Activated CD4-positive, CD25-positive, alpha-beta regulatory T cell treated with anti-CD3 and anti-CD28 coated beads, Interleukin-2, amount 50 U/mL, for 16 hours (primary cell): Measurements from ENCODE around the gene OLIG3.

Experiments
- DNase-seq: peaks from one replicate; pipeline ENCODE4 v3.0.0-alpha.2; 2020; ENCODE audit warnings: low read depth, low spot score

OLIG3 gene

GRCh38 chr6:137496368-137496767 is 2.2 kb upstream of the OLIG3 start:
- DNase-seq, result no peak

- DNase-seq, result no peak
Measured at GRCh38 chr6:137495703-137496336, 1.6 kb upstream of the OLIG3 start.

GRCh38 chr6:137494988-137495702 is 951 bp upstream of the OLIG3 start:
- DNase-seq, result no peak

- DNase-seq, result no peak
Measured at GRCh38 chr6:137493218-137494038, 766 bp downstream of the OLIG3 start.

- no peak for DNase-seq
Measured at GRCh38 chr6:137492289-137493217, 1.6 kb downstream of the OLIG3 start.

- DNase-seq, result no peak
Measured at GRCh38 chr6:137491478-137491877, 2.7 kb downstream of the OLIG3 start.

GRCh38 chr6:137490961-137491360 is 3.2 kb downstream of the OLIG3 start:
- no peak for DNase-seq

- no peak for DNase-seq
Measured at GRCh38 chr6:137490006-137490905, 3.9 kb downstream of the OLIG3 start.

- DNase-seq, result no peak
Measured at GRCh38 chr6:137489046-137490005, 4.9 kb downstream of the OLIG3 start.

GRCh38 chr6:137488150-137489045 is 5.8 kb downstream of the OLIG3 start:
- DNase-seq, result no peak

- DNase-seq, result no peak
Measured at GRCh38 chr6:137487869-137488149, 6.4 kb downstream of the OLIG3 start.

GRCh38 chr6:137487181-137487868 is 6.9 kb downstream of the OLIG3 start:
- DNase-seq, result no peak

GRCh38 chr6:137486416-137486815 is 7.8 kb downstream of the OLIG3 start:
- no peak for DNase-seq

- DNase-seq, result no peak
Measured at GRCh38 chr6:137480431-137480830, 13.8 kb downstream of the OLIG3 start.

- DNase-seq, result no peak
Measured at GRCh38 chr6:137475103-137475502, 19.1 kb downstream of the OLIG3 start.

GRCh38 chr6:137473598-137473997 is 20.6 kb downstream of the OLIG3 start:
- DNase-seq, result no peak

GRCh38 chr6:137472641-137473137 is 21.5 kb downstream of the OLIG3 start:
- DNase-seq, result no peak

- DNase-seq, result no peak
Measured at GRCh38 chr6:137471986-137472385, 22.2 kb downstream of the OLIG3 start.
